Mesothelial cell of epicardium (in vitro differentiated cells): ENCODE data around the gene CEP83. TPM values are rescaled to one million over a fixed set of nuclear protein-coding genes. Genes with fewer than 3 reads are reported as not detected.

Source experiments
- DNase-seq, 2 experiments: peaks; one replicate each; pipeline ENCODE4 v3.0.0; 2021; ENCODE audit warnings: low spot score in 2 of 2; ENCODE audit not compliant: unreplicated experiment in 2 of 2
- H3K27ac Mint-ChIP-seq: 2 replicates; pipeline ENCODE4 v1.8.0; 2021; ENCODE audit warnings: mixed read lengths
- H3K27me3 Mint-ChIP-seq: 2 replicates; pipeline ENCODE4 v1.8.0; 2021; ENCODE audit warnings: low read depth, mixed read lengths
- H3K36me3 Mint-ChIP-seq: 2 replicates; pipeline ENCODE4 v1.8.0; 2021; ENCODE audit warnings: mixed read lengths
- H3K4me1 Mint-ChIP-seq: 2 replicates; pipeline ENCODE4 v1.8.0; 2021; ENCODE audit warnings: mixed read lengths
- H3K4me3 Mint-ChIP-seq: 2 replicates; pipeline ENCODE4 v1.8.0; 2021; ENCODE audit warnings: mild to moderate bottlenecking, moderate library complexity, mixed read lengths
- H3K9me3 Mint-ChIP-seq: 2 replicates; pipeline ENCODE4 v1.8.0; 2021; ENCODE audit warnings: mixed read lengths
- total RNA-seq: library from RNA; stranded (reverse); gene quantifications from 3 replicates; pipeline ENCODE4 v1.2.1, GENCODE V29; 2021
- TF ChIP-seq, protein P1 (sequence below): fragments of 200-600 bp; sonication (generic); IDR thresholded peaks from one replicate; pipeline ENCODE4 v1.5.0; 2021; ENCODE audit warnings: antibody characterized with exemption; ENCODE audit not compliant: unreplicated experiment

The CEP83 gene
- total RNA-seq, 1 donor from 2014 or later: 28.9 TPM

GRCh38 chr12:94500831-94501567 is 41.3 kb upstream of the CEP83 start:
- H3K4me3 Mint-ChIP-seq: no peak overlapping the region
- H3K4me1 Mint-ChIP-seq: no peaks in the 10 kb centered on the region
- no peaks in the 10 kb centered on the region for H3K36me3 Mint-ChIP-seq
- peaks cover 24% of the 10 kb centered on the region for H3K9me3 Mint-ChIP-seq
- DNase-seq: no peak
- TF ChIP-seq, protein P1, sequence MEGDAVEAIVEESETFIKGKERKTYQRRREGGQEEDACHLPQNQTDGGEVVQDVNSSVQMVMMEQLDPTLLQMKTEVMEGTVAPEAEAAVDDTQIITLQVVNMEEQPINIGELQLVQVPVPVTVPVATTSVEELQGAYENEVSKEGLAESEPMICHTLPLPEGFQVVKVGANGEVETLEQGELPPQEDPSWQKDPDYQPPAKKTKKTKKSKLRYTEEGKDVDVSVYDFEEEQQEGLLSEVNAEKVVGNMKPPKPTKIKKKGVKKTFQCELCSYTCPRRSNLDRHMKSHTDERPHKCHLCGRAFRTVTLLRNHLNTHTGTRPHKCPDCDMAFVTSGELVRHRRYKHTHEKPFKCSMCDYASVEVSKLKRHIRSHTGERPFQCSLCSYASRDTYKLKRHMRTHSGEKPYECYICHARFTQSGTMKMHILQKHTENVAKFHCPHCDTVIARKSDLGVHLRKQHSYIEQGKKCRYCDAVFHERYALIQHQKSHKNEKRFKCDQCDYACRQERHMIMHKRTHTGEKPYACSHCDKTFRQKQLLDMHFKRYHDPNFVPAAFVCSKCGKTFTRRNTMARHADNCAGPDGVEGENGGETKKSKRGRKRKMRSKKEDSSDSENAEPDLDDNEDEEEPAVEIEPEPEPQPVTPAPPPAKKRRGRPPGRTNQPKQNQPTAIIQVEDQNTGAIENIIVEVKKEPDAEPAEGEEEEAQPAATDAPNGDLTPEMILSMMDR: no peak
- peaks cover 15% of the 10 kb centered on the region for H3K27me3 Mint-ChIP-seq
- H3K27ac Mint-ChIP-seq: no peak overlapping the region

GRCh38 chr12:94498698-94499097 is 39.0 kb upstream of the CEP83 start:
- peaks cover 24% of the 10 kb centered on the region for H3K9me3 Mint-ChIP-seq
- DNase-seq: no peak
- no peaks in the 10 kb centered on the region for H3K4me1 Mint-ChIP-seq
- TF ChIP-seq, protein P1: no peak
- peaks cover 17% of the 10 kb centered on the region for H3K27me3 Mint-ChIP-seq
- no peaks in the 10 kb centered on the region for H3K36me3 Mint-ChIP-seq
- H3K27ac Mint-ChIP-seq: no peak overlapping the region
- H3K4me3 Mint-ChIP-seq: no peak overlapping the region

GRCh38 chr12:94498073-94498472 is 38.4 kb upstream of the CEP83 start:
- H3K27me3 Mint-ChIP-seq: peaks cover 17% of the 10 kb centered on the region

DNA sequence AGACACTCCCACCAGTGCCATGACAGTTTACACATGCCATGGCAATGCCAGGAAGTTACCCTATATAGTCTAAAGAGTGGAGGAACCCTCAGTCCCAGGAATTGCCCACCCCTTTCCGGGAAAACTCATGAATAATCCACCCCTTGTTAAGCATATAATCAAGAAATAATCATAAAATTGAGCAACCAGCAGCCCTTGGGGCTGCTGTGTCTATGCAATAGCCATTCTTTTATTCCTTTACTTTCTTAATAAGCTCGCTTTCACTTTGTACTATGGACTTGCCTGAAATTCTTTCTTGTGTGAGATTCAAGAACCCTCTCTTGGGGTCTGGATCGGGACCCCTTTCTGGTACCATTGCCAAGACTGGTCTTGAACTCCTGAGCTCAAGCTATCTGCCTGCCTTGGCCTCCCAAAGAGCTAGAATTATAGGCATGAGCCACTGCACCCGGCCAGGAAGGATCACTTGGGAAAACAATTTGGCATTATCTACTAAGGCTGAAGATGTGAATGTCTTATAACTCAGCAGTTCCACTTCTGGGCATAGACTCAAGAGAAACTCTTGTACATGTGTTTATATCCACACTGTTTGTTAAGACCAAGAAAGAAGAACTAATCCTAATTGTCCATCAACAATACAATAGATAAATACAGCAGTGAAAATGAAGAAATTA is 35.9 kb upstream of the CEP83 start:
- Mint-ChIP-seq H3K36me3 (no peaks in the 10 kb centered on the region), H3K27ac (no peak overlapping the region), H3K9me3 (peaks cover 9% of the 10 kb centered on the region), H3K4me1 (no peaks in the 10 kb centered on the region), H3K27me3 (peaks cover 19% of the 10 kb centered on the region), H3K4me3 (no peak overlapping the region)
- TF ChIP-seq, protein P1: no peak
- DNase-seq: no peak

More at GRCh38 chr12:94498073-94498472, 38.4 kb upstream of the CEP83 start:
- Mint-ChIP-seq H3K36me3 (no peaks in the 10 kb centered on the region), H3K27ac (no peak overlapping the region), H3K9me3 (peaks cover 18% of the 10 kb centered on the region), H3K4me1 (no peaks in the 10 kb centered on the region), H3K4me3 (no peak overlapping the region)
- DNase-seq: no peak
- TF ChIP-seq, protein P1: no peak

DNA sequence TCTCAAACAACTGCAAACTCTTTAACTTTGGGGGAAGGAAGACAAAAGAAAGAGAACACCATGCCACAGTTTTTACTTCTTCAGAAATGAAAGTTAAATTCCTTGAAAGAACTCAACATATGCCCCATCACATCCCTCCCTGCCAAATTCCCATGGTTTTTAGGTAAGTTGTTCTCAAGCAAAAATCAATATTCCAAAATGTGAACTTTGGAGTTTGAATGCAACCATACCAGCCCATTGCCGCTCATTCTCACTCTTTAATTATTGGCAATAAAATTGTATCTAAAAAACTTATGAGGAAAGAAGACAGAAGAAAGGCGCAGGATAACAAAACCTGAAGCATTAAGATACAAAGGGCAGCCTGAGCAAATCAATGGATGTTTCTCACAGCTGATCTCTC is 31.8 kb upstream of the CEP83 start:
- Mint-ChIP-seq H3K4me1 (peaks cover 15% of the 10 kb centered on the region), H3K27ac (no peak overlapping the region), H3K9me3 (no peaks in the 10 kb centered on the region), H3K27me3 (peaks cover 19% of the 10 kb centered on the region), H3K36me3 (no peaks in the 10 kb centered on the region), H3K4me3 (no peak overlapping the region)
- no peak for DNase-seq
- TF ChIP-seq, protein P1: no peak
